HepG2 (cell line): ENCODE data around the gene KIFC1. TPM values are rescaled to one million over a fixed set of nuclear protein-coding genes. Genes with fewer than 3 reads are reported as not detected.
A peak's percentile ranks its signal among the peaks of the same experiment; 100 is the strongest.

ENCODE experiments used
- ARNT2 ChIP-seq: sonication (generic); formaldehyde crosslinking; IDR thresholded peaks from 2 replicates; pipeline ENCODE4 v1.8.0; 2022; ENCODE audit warnings: mild to moderate bottlenecking, low read depth, missing genetic modification reagents, moderate library complexity
- ATM ChIP-seq: fragments of 450-650 bp; IDR thresholded peaks from 2 replicates; pipeline ENCODE4 v1.7.1; 2017; ENCODE audit warnings: mild to moderate bottlenecking, borderline replicate concordance
- CCDC6 ChIP-seq: sonication (generic); formaldehyde crosslinking; IDR thresholded peaks from 2 replicates; pipeline ENCODE4 v1.8.1; 2022; ENCODE audit warnings: mild to moderate bottlenecking, missing genetic modification reagents, moderate library complexity
- HNRNPLL ChIP-seq: fragments of 200-400 bp; formaldehyde crosslinking; IDR thresholded peaks from 2 replicates; pipeline ENCODE4 v1.6.1; 2017; ENCODE audit warnings: mild to moderate bottlenecking, low read depth, low read length; ENCODE audit not compliant: poor library complexity, severe bottlenecking
- KDM2A ChIP-seq: sonication (generic); formaldehyde crosslinking; IDR thresholded peaks from 2 replicates; pipeline ENCODE4 v1.4.0; 2020; ENCODE audit warnings: low read depth, missing genetic modification reagents, borderline replicate concordance
- MED8 ChIP-seq: sonication (generic); formaldehyde crosslinking; IDR thresholded peaks from 2 replicates; pipeline ENCODE4 v1.8.1; 2023; ENCODE audit warnings: mild to moderate bottlenecking, missing genetic modification reagents; ENCODE audit not compliant: insufficient replicate concordance
- MYC ChIP-seq: sonication (generic); formaldehyde crosslinking; IDR thresholded peaks from 2 replicates; pipeline ENCODE4 v1.9.0; 2021; ENCODE audit warnings: missing genetic modification reagents, borderline replicate concordance
- PCBP1 ChIP-seq: fragments of 200-400 bp; formaldehyde crosslinking; IDR thresholded peaks from 2 replicates; pipeline ENCODE4 v1.6.1; 2017; ENCODE audit warnings: mild to moderate bottlenecking, low read depth, low read length, borderline replicate concordance
- PRDM15 ChIP-seq: sonication (generic); formaldehyde crosslinking; IDR thresholded peaks from 2 replicates; pipeline ENCODE4 v1.4.0; 2020; ENCODE audit warnings: missing genetic modification reagents
- RCOR2 ChIP-seq: IDR thresholded peaks from 2 replicates; pipeline ENCODE4 v1.6.1; 2016; ENCODE audit warnings: missing biosample characterization, missing genetic modification reagents
- REPIN1 ChIP-seq: sonication (generic); formaldehyde crosslinking; IDR thresholded peaks from 2 replicates; pipeline ENCODE4 v1.8.0; 2022; ENCODE audit warnings: missing genetic modification reagents, low read depth, mild to moderate bottlenecking, borderline replicate concordance
- TOPORS ChIP-seq: sonication (generic); formaldehyde crosslinking; IDR thresholded peaks from 2 replicates; pipeline ENCODE4 v1.8.0; 2023; ENCODE audit warnings: mild to moderate bottlenecking, missing genetic modification reagents
- TRAFD1 ChIP-seq: sonication (generic); formaldehyde crosslinking; IDR thresholded peaks from 2 replicates; pipeline ENCODE4 v1.5.1; 2020; ENCODE audit warnings: missing genetic modification reagents, mild to moderate bottlenecking, borderline replicate concordance
- XRCC5 ChIP-seq: fragments of 200-400 bp; formaldehyde crosslinking; optimal IDR thresholded peaks from 2 replicates; pipeline ENCODE3; 2017; ENCODE audit warnings: mild to moderate bottlenecking, low read length
- ZGPAT ChIP-seq: IDR thresholded peaks from 2 replicates; pipeline ENCODE4 v1.6.1; 2016; ENCODE audit warnings: mild to moderate bottlenecking
- ZNF263 ChIP-seq: sonication (generic); formaldehyde crosslinking; IDR thresholded peaks from 2 replicates; pipeline ENCODE4 v1.4.0; 2020; ENCODE audit warnings: missing genetic modification reagents
- ZNF383 ChIP-seq: sonication (generic); formaldehyde crosslinking; IDR thresholded peaks from 2 replicates; pipeline ENCODE4 v1.4.0; 2020; ENCODE audit warnings: missing genetic modification reagents, mild to moderate bottlenecking, borderline replicate concordance
- ZNF776 ChIP-seq: sonication (generic); formaldehyde crosslinking; IDR thresholded peaks from 2 replicates; pipeline ENCODE4 v1.4.0; 2020; ENCODE audit warnings: mild to moderate bottlenecking, missing genetic modification reagents
- ZNF839 ChIP-seq: sonication (generic); formaldehyde crosslinking; IDR thresholded peaks from 2 replicates; pipeline ENCODE4 v1.4.0; 2020; ENCODE audit warnings: missing genetic modification reagents, mild to moderate bottlenecking, borderline replicate concordance
- polyA plus RNA-seq, 8 experiments: library from polyadenylated mRNA; depleted of rRNA in 3 of 8; stranded (reverse) in 7 of 8; unstranded in 1 of 8; fragments of >200 nt; fragmentation: Illumina TruSeq in 4 of 8; extraction: Trizol in 4 of 8; gene quantifications; 2 replicates each; pipeline versions ENCODE4 v1.2.1 to v1.2.3, GENCODE V29; 2011 to 2016; ENCODE audit warnings: low read depth in 4 of 8, missing spikeins in 1 of 8, mixed read lengths in 1 of 8; ENCODE audit not compliant: insufficient read depth in 1 of 8
- total RNA-seq, 5 experiments: library from RNA; depleted of rRNA; stranded (reverse); fragments of >200 nt; fragmentation: Illumina TruSeq; extraction: Trizol; gene quantifications; 2 replicates each; pipeline ENCODE4 v1.2.3, GENCODE V29; 2016; ENCODE audit warnings: low read depth in 1 of 5
- TF ChIP-seq, protein P1 (sequence below): sonication (generic); formaldehyde crosslinking; IDR thresholded peaks from 2 replicates; pipeline ENCODE4 v1.4.0; 2020; ENCODE audit warnings: mild to moderate bottlenecking, missing genetic modification reagents

Gene KIFC1
- total and polyA plus RNA-seq, 2 of the 13 experiments (the other 11 are each of a cell fraction or from before 2014, with no cell fraction given) = 25.0 to 45.5 TPM

- TF ChIP-seq ZNF776 (no peak), MED8 (CRISPR knock-in tag) (no peak), RCOR2 (no peak), PCBP1 (0 out of 2 replicates have a peak, but pooled peaks have one; percentile 51), ZNF383 (CRISPR knock-in tag) (0 out of 2 replicates have a peak, but pooled peaks have one; percentile 0), ZNF263 (CRISPR knock-in tag) (peak; percentile 52; the same call in 1 of the 2 replicates), ZGPAT (CRISPR knock-in tag) (peak; percentile 99), ARNT2 (CRISPR knock-in tag) (peak; percentile 97), ZNF839 (CRISPR knock-in tag) (peak; percentile 92; the same call in 1 of the 2 replicates), MYC (CRISPR knock-in tag) (peak; percentile 69), ATM (no peak), XRCC5 (peak; percentile 98), REPIN1 (CRISPR knock-in tag) (peak; percentile 100), TRAFD1 (no peak; the same call in 1 of the 2 replicates), CCDC6 (peak; percentile 88), TOPORS (CRISPR knock-in tag) (peak; percentile 96), HNRNPLL (peak; percentile 99), PRDM15 (CRISPR knock-in tag) (no peak; the same call in 1 of the 2 replicates), KDM2A (peak; percentile 96)
- TF ChIP-seq, protein P1, sequence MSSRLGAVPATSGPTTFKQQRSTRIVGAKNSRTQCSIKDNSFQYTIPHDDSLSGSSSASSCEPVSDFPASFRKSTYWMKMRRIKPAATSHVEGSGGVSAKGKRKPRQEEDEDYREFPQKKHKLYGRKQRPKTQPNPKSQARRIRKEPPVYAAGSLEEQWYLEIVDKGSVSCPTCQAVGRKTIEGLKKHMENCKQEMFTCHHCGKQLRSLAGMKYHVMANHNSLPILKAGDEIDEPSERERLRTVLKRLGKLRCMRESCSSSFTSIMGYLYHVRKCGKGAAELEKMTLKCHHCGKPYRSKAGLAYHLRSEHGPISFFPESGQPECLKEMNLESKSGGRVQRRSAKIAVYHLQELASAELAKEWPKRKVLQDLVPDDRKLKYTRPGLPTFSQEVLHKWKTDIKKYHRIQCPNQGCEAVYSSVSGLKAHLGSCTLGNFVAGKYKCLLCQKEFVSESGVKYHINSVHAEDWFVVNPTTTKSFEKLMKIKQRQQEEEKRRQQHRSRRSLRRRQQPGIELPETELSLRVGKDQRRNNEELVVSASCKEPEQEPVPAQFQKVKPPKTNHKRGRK (CRISPR knock-in tag) = no peak
Measured at GRCh38 chr6:33391278-33391921, at the start of gene KIFC1 (continued).
